Progenitor cell of endocrine pancreas (in vitro differentiated cells): ENCODE data around the gene CBLB. TPM values are rescaled to one million over a fixed set of nuclear protein-coding genes. Genes with fewer than 3 reads are reported as not detected.

Experiments used
- DNase-seq: peaks from one replicate; pipeline ENCODE4 v3.0.0; 2021; ENCODE audit warnings: low spot score; ENCODE audit not compliant: unreplicated experiment
- H3K27ac Mint-ChIP-seq: 2 replicates; pipeline ENCODE4 v1.8.0; 2021; ENCODE audit warnings: mild to moderate bottlenecking, moderate library complexity, mixed read lengths
- H3K27me3 Mint-ChIP-seq: 2 replicates; pipeline ENCODE4 v1.8.0; 2021; ENCODE audit warnings: mixed read lengths
- H3K36me3 Mint-ChIP-seq: 2 replicates; pipeline ENCODE4 v1.8.0; 2022; ENCODE audit warnings: mixed read lengths; ENCODE audit not compliant: insufficient read depth
- H3K4me1 Mint-ChIP-seq: 2 replicates; pipeline ENCODE4 v1.8.0; 2021; ENCODE audit warnings: low read depth, mixed read lengths
- H3K4me3 Mint-ChIP-seq: 2 replicates; pipeline ENCODE4 v1.8.0; 2021; ENCODE audit warnings: low read depth, mild to moderate bottlenecking, moderate library complexity, mixed read lengths
- H3K9me3 Mint-ChIP-seq: 2 replicates; pipeline ENCODE4 v1.8.0; 2021; ENCODE audit warnings: low read depth, mixed read lengths
- total RNA-seq: library from RNA; stranded (reverse); gene quantifications from 2 replicates; pipeline ENCODE4 v1.2.1, GENCODE V29; 2021
- TF ChIP-seq, protein P1 (sequence below): fragments of 200-600 bp; sonication (generic); IDR thresholded peaks from one replicate; pipeline ENCODE4 v1.5.0; 2021; ENCODE audit warnings: antibody characterized with exemption, mild to moderate bottlenecking; ENCODE audit not compliant: unreplicated experiment

The CBLB gene
- total RNA-seq, 1 donor from 2014 or later: 64.1 TPM

DNA sequence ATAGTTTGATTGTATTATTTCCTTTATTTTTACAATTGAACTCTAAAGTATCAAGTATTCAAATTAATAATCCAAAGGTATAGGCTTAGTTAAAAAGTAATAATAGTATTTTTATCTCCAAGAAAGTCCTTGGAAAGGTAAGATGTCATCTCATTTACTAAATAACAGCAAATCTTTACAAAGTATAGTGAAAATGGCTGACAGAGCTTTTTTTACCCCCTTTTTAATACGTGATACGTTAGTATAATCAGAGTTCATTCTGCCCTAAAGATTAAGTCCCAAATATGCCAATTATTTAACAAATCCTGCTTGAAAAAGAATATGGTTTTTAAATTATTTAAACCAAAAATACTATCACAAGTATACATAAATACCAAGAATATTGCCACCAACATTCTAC, 12.2 kb downstream of the CBLB start:
- no peaks in the 10 kb centered on the region for H3K9me3 Mint-ChIP-seq
- peaks cover 2% of the 10 kb centered on the region for H3K4me1 Mint-ChIP-seq
- TF ChIP-seq, protein P1, sequence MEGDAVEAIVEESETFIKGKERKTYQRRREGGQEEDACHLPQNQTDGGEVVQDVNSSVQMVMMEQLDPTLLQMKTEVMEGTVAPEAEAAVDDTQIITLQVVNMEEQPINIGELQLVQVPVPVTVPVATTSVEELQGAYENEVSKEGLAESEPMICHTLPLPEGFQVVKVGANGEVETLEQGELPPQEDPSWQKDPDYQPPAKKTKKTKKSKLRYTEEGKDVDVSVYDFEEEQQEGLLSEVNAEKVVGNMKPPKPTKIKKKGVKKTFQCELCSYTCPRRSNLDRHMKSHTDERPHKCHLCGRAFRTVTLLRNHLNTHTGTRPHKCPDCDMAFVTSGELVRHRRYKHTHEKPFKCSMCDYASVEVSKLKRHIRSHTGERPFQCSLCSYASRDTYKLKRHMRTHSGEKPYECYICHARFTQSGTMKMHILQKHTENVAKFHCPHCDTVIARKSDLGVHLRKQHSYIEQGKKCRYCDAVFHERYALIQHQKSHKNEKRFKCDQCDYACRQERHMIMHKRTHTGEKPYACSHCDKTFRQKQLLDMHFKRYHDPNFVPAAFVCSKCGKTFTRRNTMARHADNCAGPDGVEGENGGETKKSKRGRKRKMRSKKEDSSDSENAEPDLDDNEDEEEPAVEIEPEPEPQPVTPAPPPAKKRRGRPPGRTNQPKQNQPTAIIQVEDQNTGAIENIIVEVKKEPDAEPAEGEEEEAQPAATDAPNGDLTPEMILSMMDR: no peak
- no peaks in the 10 kb centered on the region for H3K27me3 Mint-ChIP-seq
- no peak overlapping the region for H3K27ac Mint-ChIP-seq
- no peak for DNase-seq
- peaks cover 27% of the 10 kb centered on the region for H3K36me3 Mint-ChIP-seq
- H3K4me3 Mint-ChIP-seq: no peak overlapping the region

DNA sequence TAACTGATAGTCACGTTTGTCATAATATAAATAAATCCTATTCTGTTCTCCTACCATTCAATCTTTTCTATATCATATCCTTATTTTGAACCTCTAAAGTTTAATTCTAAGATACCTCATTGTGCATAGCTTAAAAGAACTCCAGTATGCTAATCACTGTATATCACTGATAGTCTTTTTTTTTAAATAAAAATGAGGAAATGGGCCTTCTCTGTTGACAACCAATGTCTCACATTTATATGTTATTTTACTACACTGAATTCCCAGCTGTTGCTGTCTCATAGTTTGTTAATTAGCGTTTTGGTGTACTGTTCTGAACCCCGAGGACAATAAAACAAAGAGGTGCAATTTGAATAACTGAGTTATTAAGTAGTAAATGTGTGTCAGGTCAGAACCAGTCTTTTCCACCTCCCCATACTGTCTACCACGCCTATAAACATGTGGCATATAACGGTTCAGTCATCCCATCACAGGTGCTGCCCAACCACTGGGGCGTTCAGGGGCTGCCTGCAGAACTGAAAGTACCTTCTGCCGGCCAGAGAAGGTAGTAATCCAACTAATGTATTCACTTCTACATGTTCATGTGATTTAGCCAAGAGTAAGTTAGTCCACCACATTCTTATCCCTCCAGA, 14.9 kb downstream of the CBLB start:
- Mint-ChIP-seq H3K4me1 (peaks cover 2% of the 10 kb centered on the region), H3K27ac (no peak overlapping the region), H3K4me3 (no peak overlapping the region), H3K9me3 (no peaks in the 10 kb centered on the region), H3K27me3 (no peaks in the 10 kb centered on the region), H3K36me3 (peaks cover 27% of the 10 kb centered on the region)
- TF ChIP-seq, protein P1: no peak
- no peak for DNase-seq

DNA sequence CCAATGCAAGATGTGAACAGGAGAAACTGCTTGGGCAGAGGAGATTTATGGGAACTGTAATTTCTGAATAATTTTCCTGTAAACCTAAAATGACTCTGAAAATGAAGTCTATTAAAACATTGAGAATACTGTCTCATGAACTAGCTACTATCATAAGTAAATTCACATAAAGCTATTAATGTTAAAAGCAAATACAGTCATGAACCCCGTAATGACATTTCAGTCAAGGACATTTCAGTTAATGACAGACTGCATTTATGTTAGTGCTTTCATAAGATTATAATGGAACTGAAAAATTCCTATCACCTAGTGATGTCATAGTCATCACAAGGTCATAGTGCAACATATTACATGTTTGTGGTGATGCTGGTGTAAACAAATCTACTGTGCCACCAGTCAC, 17.2 kb downstream of the CBLB start:
- Mint-ChIP-seq H3K9me3 (no peaks in the 10 kb centered on the region), H3K36me3 (peaks cover 21% of the 10 kb centered on the region), H3K4me3 (no peak overlapping the region), H3K4me1 (peaks cover 8% of the 10 kb centered on the region), H3K27me3 (no peaks in the 10 kb centered on the region), H3K27ac (no peak overlapping the region)
- TF ChIP-seq, protein P1: no peak
- DNase-seq: no peak

DNA sequence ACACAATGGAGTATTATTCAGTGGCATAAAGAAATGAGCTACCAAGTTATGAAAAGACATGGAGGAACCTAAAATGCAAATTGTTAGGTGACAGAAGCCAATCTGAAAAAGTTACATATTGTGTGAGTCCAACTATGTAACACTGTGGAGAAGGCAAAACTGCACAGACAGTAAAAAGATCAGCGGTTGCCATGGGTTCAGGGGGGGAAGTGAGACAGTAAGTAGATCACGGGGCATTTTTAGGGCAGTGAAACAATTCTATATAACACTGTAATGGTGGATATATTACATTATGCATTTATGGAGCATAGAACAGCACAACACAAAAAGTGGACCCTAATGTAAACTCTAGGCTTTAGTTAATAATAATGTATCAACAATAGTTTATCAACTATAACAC, 17.6 kb downstream of the CBLB start:
- H3K27me3 Mint-ChIP-seq: no peaks in the 10 kb centered on the region
- no peak overlapping the region for H3K27ac Mint-ChIP-seq
- no peak overlapping the region for H3K4me3 Mint-ChIP-seq
- no peak for DNase-seq
- peaks cover 21% of the 10 kb centered on the region for H3K36me3 Mint-ChIP-seq
- H3K9me3 Mint-ChIP-seq: no peaks in the 10 kb centered on the region
- TF ChIP-seq, protein P1: no peak
- H3K4me1 Mint-ChIP-seq: peaks cover 10% of the 10 kb centered on the region

DNA sequence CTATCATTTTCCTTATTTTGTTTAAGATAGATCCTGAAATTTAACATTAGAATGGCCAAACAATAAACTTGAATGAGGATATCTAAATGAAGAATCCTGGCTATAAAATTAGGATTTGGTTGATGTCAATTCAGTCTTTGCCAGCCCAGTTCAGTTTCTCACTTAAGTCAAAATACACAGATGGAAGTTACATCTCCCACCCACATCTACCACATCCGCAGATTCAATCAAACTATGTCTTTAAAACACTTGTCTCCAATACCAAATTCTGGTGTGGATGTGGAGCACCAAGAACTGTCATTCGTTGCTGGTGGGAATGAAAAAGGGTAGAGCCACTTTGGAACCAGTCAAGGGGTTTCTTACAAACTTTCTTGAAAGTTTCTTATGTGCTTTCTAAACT, 18.2 kb downstream of the CBLB start:
- DNase-seq: no peak
- H3K27ac Mint-ChIP-seq: no peak overlapping the region
- H3K4me1 Mint-ChIP-seq: peaks cover 13% of the 10 kb centered on the region
- peaks cover 20% of the 10 kb centered on the region for H3K36me3 Mint-ChIP-seq
- no peaks in the 10 kb centered on the region for H3K9me3 Mint-ChIP-seq
- TF ChIP-seq, protein P1: no peak
- H3K27me3 Mint-ChIP-seq: no peaks in the 10 kb centered on the region
- no peak overlapping the region for H3K4me3 Mint-ChIP-seq
